GM12801 (cell line): ENCODE results near the gene KCNN3.

Source experiments
- CTCF ChIP-seq: IDR thresholded peaks from one replicate; pipeline ENCODE4 v1.5.1; 2011; ENCODE audit warnings: control low read depth; ENCODE audit not compliant: insufficient read length; ENCODE audit errors: extremely low read depth

The KCNN3 gene

GRCh38 chr1:154753426-154753825, 116.7 kb downstream of the KCNN3 start:
- TF ChIP-seq CTCF, result no peak

- TF ChIP-seq CTCF, result no peak
Measured at GRCh38 chr1:154752273-154753030, 117.6 kb downstream of the KCNN3 start.

GRCh38 chr1:154751690-154752089, 118.4 kb downstream of the KCNN3 start:
- no peak for TF ChIP-seq CTCF

- no peak for TF ChIP-seq CTCF
Measured at GRCh38 chr1:154750681-154751665, 119.1 kb downstream of the KCNN3 start.

- TF ChIP-seq CTCF, result no peak
Measured at GRCh38 chr1:154749078-154749760, 120.9 kb downstream of the KCNN3 start.

- TF ChIP-seq CTCF, result no peak
Measured at GRCh38 chr1:154748405-154748775, 121.7 kb downstream of the KCNN3 start.
